Measurements from ENCODE around the gene TEX2. TPM values are rescaled to one million over a fixed set of nuclear protein-coding genes. Genes with fewer than 3 reads are reported as not detected.

TEX2 gene
- total and polyA plus RNA-seq, 2 of the 13 experiments (the other 11 are each of a cell fraction or from before 2014, with no cell fraction given) = 21.4 to 37.7 TPM

DNA sequence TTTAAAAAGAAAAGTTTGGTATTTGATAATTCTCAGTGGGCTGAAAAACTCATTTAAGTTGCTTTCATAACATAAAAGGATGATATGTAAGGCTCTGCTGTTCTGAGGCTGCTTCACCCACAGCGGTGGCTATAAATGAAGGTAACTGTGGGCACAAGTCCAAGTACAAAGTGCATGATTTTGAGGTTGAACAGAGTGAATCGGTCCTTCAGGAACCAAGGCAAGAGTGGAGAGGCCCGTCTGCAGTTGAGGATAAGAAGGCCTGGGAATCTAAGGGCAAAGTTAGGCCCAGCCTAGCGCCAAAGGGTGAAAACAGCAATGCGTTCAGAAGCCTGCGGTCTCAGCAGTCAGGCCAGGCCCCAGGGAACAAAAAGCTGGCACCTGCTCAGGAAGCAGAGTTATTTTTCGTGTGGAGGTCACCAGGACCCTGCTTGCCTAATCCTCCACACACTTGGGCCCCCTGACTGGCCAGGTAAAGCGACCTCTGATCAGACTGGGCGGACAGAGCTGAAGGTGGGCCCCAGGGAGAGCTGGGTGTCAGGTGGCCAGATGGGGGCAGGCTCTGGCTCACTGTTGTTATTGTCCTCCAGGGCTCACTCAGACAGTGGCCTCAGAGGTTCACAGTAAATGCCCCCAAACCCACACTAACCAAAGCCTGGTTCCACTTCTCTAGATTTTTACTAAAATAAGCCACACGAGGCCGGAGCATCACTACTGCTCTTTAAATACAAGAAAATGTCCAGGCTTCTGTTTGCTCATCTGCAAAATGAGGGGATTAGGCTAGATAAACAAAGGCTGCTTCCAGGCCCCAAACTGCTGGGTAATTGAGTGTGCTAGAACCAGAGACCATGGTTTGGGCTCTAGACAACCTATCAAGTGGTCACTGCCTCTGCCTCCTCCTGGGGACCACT is 46.5 kb downstream of the TEX2 start (continued):
- TF ChIP-seq AFF4 (CRISPR knock-in tag; IDR thresholded peaks at IDR 0.05) (no peak; the same call in 1 of the 2 replicates), ZNF17 (CRISPR knock-in tag; IDR thresholded peaks at IDR 0.05) (no peak), ZFP37 (CRISPR knock-in tag; IDR thresholded peaks at IDR 0.05; ENCODE audit: borderline replicate concordance) (peak; percentile 19; the same call in 1 of the 2 replicates), GATA4 (IDR thresholded peaks at IDR 0.05; ENCODE audit: borderline replicate concordance, low read depth) (peak; percentile 70; the same call in 1 of the 2 replicates), ZNF225 (CRISPR knock-in tag; IDR thresholded peaks at IDR 0.05) (no peak), ZKSCAN5 (CRISPR knock-in tag; IDR thresholded peaks at IDR 0.05) (no peak), AKAP8 (CRISPR knock-in tag; IDR thresholded peaks at IDR 0.05) (no peak), NFKB2 (CRISPR knock-in tag; IDR thresholded peaks at IDR 0.05; ENCODE audit: borderline replicate concordance) (peak; percentile 84; the same call in 1 of the 2 replicates), ZNF761 (CRISPR knock-in tag; conservative IDR thresholded peaks at IDR 0.05) (0 out of 2 replicates have a peak, but pooled peaks have one; percentile 20), HDAC2 (CRISPR knock-in tag; IDR thresholded peaks at IDR 0.05) (peak; percentile 91), KAT2B (IDR thresholded peaks at IDR 0.05; ENCODE audit: borderline replicate concordance, low read depth, low read length) (no peak), ZNF891 (CRISPR knock-in tag; IDR thresholded peaks at IDR 0.05) (peak; percentile 69; the same call in 1 of the 2 replicates), NCOA2 (CRISPR knock-in tag; IDR thresholded peaks at IDR 0.05) (peak; percentile 88), SP140L (CRISPR knock-in tag; IDR thresholded peaks at IDR 0.05; ENCODE audit: borderline replicate concordance) (0 out of 2 replicates have a peak, but pooled peaks have one; percentile 81), ZNF816 (CRISPR knock-in tag; IDR thresholded peaks at IDR 0.05; ENCODE audit: borderline replicate concordance) (no peak), ZNF160 (CRISPR knock-in tag; IDR thresholded peaks at IDR 0.05) (no peak), JDP2 (CRISPR knock-in tag; IDR thresholded peaks at IDR 0.05; ENCODE audit: borderline replicate concordance) (no peak), ZNF264 (CRISPR knock-in tag; IDR thresholded peaks at IDR 0.05) (peak; percentile 93), ZMYM2 (CRISPR knock-in tag; IDR thresholded peaks at IDR 0.05) (peak; percentile 86; the same call in 1 of the 2 replicates), KLF9 (CRISPR knock-in tag; IDR thresholded peaks at IDR 0.05; ENCODE audit: low read depth) (no peak), CC2D1A (CRISPR knock-in tag; IDR thresholded peaks at IDR 0.05) (no peak; the same call in 1 of the 2 replicates), JARID2 (CRISPR knock-in tag; IDR thresholded peaks at IDR 0.05; ENCODE audit: insufficient replicate concordance) (no peak), SP1 (IDR thresholded peaks at IDR 0.05) (no peak), SP1 (CRISPR knock-in tag; IDR thresholded peaks at IDR 0.05) (peak; percentile 64; the same call in 1 of the 2 replicates)
- TF ChIP-seq, protein P1, sequence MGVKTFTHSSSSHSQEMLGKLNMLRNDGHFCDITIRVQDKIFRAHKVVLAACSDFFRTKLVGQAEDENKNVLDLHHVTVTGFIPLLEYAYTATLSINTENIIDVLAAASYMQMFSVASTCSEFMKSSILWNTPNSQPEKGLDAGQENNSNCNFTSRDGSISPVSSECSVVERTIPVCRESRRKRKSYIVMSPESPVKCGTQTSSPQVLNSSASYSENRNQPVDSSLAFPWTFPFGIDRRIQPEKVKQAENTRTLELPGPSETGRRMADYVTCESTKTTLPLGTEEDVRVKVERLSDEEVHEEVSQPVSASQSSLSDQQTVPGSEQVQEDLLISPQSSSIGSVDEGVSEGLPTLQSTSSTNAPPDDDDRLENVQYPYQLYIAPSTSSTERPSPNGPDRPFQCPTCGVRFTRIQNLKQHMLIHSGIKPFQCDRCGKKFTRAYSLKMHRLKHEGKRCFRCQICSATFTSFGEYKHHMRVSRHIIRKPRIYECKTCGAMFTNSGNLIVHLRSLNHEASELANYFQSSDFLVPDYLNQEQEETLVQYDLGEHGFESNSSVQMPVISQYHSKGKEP (CRISPR knock-in tag; IDR thresholded peaks at IDR 0.05) = no peak

All from HepG2 (cell line).